PFSK-1 (cell line): ENCODE results near the gene HES3.
A peak's percentile ranks its signal among the peaks of the same experiment; 100 is the strongest.

Experiments
- FOXP2 ChIP-seq: optimal IDR thresholded peaks from 2 replicates; pipeline ENCODE3; 2011; ENCODE audit warnings: borderline replicate concordance, control low read depth, inconsistent platforms; ENCODE audit not compliant: insufficient read depth; ENCODE audit errors: extremely low read length, extremely low read depth
- POLR2AphosphoS5 ChIP-seq: IDR thresholded peaks from 2 replicates; pipeline ENCODE4 v1.6.1; 2012; ENCODE audit warnings: low read depth, mild to moderate bottlenecking, control low read depth, low read length, moderate library complexity
- REST ChIP-seq, 2 experiments: IDR thresholded peaks; 2 replicates each; pipeline versions ENCODE4 v1.6.1 to v1.8.0; 2011 to 2012; ENCODE audit warnings: low read depth in 2 of 2, low read length in 2 of 2, control low read depth in 1 of 2, inconsistent platforms in 1 of 2, mild to moderate bottlenecking in 1 of 2, moderate library complexity in 1 of 2; ENCODE audit not compliant: insufficient read depth in 1 of 2
- SIN3A ChIP-seq: IDR thresholded peaks from 2 replicates; pipeline ENCODE4 v1.6.1; 2012; ENCODE audit warnings: mild to moderate bottlenecking, low read length, moderate library complexity, borderline replicate concordance; ENCODE audit not compliant: insufficient read depth
- TAF1 ChIP-seq: IDR thresholded peaks from 2 replicates; pipeline ENCODE4 v1.6.1; 2012; ENCODE audit warnings: low read length, control low read depth, borderline replicate concordance; ENCODE audit not compliant: insufficient read depth

The HES3 gene

DNA sequence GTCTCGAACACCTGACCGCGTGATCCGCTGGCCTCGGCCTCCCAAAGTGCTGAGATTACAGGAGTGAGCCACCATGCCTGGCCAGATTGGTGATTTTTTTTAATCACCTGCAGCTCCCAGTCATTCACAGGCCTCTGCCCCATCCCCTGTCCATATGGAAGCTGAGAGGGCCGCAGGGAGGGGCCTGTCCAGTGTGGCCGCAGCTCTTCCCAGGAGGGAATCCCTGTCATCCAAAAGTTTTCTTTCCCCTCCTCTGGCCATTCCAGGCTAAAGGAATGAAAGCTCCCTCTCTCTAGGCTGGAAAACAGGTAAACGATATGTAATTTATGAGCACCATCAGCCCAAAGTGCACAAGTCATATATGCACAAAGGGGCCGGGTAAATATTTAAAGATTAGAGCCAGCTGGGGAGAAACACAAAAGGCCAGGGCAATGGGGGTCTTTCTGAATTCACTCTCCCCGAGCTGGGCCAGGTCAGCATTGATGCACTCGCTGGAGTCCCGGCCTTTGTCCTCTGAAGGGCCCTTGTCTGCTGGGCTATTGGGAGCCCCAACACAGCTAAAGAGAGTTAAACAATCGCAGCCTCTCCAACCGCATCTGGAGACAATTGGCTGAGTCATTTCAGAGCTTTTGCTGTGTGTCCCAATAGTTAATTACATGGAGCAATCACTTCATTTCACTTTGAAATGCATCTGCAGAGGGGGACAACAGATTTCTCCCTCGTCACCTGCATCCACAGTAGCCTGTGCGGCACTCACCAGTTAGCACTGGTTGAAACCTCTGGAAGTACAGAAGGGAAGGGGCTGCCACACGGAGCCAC lies 3.8 kb upstream of the HES3 start:
- no peak for TF ChIP-seq POLR2AphosphoS5
- TF ChIP-seq REST (IDR thresholded peaks at IDR 0.05; ENCODE audit: insufficient read depth in 1 of 2, low read depth in 2 of 2, low read length in 2 of 2): no peak
- no peak for TF ChIP-seq SIN3A
- TF ChIP-seq TAF1: no peak
- TF ChIP-seq FOXP2: no peak

DNA sequence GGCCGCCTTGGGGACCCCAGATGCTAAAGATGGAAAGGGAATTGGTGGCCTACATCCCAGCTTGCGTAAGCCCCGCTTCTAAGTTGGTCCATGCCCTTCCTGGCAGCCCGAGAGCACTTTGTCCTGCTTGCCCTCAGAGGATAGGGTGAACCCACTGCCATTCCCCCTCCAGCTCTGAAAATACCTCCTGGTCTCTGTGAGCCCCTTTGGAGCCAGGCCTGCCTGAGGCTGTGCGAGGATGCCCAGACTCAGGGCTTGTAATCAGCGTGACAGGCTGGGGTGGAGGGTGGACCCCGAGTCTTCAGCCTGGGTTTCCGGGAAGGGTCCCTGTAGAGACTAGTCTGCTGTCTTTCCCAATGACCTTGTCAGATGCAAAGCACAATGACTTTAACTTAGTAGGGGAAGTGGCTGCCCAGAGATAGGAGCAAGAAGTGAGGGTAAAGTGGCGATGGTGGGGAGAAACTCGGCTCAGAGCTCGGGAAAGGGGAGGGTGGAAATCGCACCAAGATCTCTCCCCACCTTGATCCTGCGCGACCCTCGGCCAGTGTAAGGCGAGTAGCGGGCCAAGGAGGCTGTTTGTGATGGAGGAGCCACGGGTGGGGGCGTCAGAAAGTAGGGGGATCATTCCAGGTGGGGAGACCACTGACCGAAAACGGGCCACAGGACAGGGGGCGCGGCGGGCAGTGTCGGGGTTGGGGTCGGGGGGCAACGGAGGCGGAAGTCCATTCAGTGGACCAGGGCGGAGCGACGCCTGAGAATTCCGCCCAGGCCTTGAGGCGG lies 2.7 kb upstream of the HES3 start:
- no peak for TF ChIP-seq SIN3A
- no peak for TF ChIP-seq REST (IDR thresholded peaks at IDR 0.05; ENCODE audit: insufficient read depth in 1 of 2, low read depth in 2 of 2, low read length in 2 of 2)
- TF ChIP-seq TAF1: no peak
- no peak for TF ChIP-seq POLR2AphosphoS5
- no peak for TF ChIP-seq FOXP2

GRCh38 chr1:6241887-6242740 lies 1.9 kb upstream of the HES3 start:
- TF ChIP-seq POLR2AphosphoS5: no peak
- peak; percentile 43 to 77; a peak in 3 of 4 replicates for TF ChIP-seq REST (IDR thresholded peaks at IDR 0.05; ENCODE audit: insufficient read depth in 1 of 2, low read depth in 2 of 2, low read length in 2 of 2)

GRCh38 chr1:6243053-6243834 lies 735 bp upstream of the HES3 start:
- TF ChIP-seq REST (IDR thresholded peaks at IDR 0.05; ENCODE audit: insufficient read depth in 1 of 2, low read depth in 2 of 2, low read length in 2 of 2) (no peak), SIN3A (no peak), POLR2AphosphoS5 (no peak), FOXP2 (no peak), TAF1 (no peak)
